Astrocyte (in vitro differentiated cells and primary cell): ENCODE data around the gene SIVA1. TPM values are rescaled to one million over a fixed set of nuclear protein-coding genes. Genes with fewer than 3 reads are reported as not detected.

Source experiments
- DNase-seq: peaks from one replicate; pipeline ENCODE4 v3.0.0-alpha.2; 2010; ENCODE audit warnings: low read depth
- FAIRE-seq: peaks from 2 replicates; lab custom pipeline; 2011; peaks lifted over from hg19 to GRCh38; lab: Jason Lieb, UNC
- H2AFZ ChIP-seq: 2 replicates; pipeline ENCODE4 v1.6.0; 2012; ENCODE audit warnings: low read depth, low read length, inconsistent platforms
- H3K27ac ChIP-seq: 2 replicates; pipeline ENCODE4 v1.5.1; 2011; ENCODE audit warnings: low read depth, low read length, inconsistent platforms
- H3K27me3 ChIP-seq: 2 replicates; pipeline ENCODE4 v1.6.0; 2011; ENCODE audit warnings: low read length, inconsistent platforms; ENCODE audit not compliant: insufficient read depth
- H3K36me3 ChIP-seq: 2 replicates; pipeline ENCODE4 v1.5.1; 2011; ENCODE audit warnings: low read length, inconsistent platforms; ENCODE audit not compliant: insufficient read depth
- H3K4me1 ChIP-seq: 2 replicates; pipeline ENCODE4 v1.5.1; 2011; ENCODE audit warnings: low read length, inconsistent platforms; ENCODE audit not compliant: insufficient read depth
- H3K4me2 ChIP-seq: 2 replicates; pipeline ENCODE4 v1.6.0; 2012; ENCODE audit warnings: low read length, inconsistent platforms
- H3K4me3 ChIP-seq: 2 replicates; pipeline ENCODE4 v1.5.1; 2011; ENCODE audit warnings: low read depth, mild to moderate bottlenecking, low read length, inconsistent platforms; ENCODE audit not compliant: insufficient read depth
- H3K79me2 ChIP-seq: 2 replicates; pipeline ENCODE4 v1.6.0; 2012; ENCODE audit warnings: mild to moderate bottlenecking, low read length, inconsistent platforms; ENCODE audit not compliant: insufficient read depth
- H3K9ac ChIP-seq: 2 replicates; pipeline ENCODE4 v1.6.0; 2012; ENCODE audit warnings: mild to moderate bottlenecking, low read length, inconsistent platforms
- H3K9me3 ChIP-seq: 2 replicates; pipeline ENCODE4 v1.5.1; 2012; ENCODE audit warnings: low read depth, mild to moderate bottlenecking, low read length, inconsistent platforms; ENCODE audit not compliant: insufficient read depth
- H4K20me1 ChIP-seq: 2 replicates; pipeline ENCODE4 v1.6.0; 2012; ENCODE audit warnings: low read length, inconsistent platforms; ENCODE audit not compliant: insufficient read depth
- H3K27ac Mint-ChIP-seq: one replicate; pipeline ENCODE4 v1.8.0; 2021; ENCODE audit warnings: mild to moderate bottlenecking, mixed read lengths; ENCODE audit not compliant: unreplicated experiment
- H3K27me3 Mint-ChIP-seq: one replicate; pipeline ENCODE4 v1.8.0; 2021; ENCODE audit warnings: low read depth, mixed read lengths; ENCODE audit not compliant: unreplicated experiment
- H3K36me3 Mint-ChIP-seq: one replicate; pipeline ENCODE4 v1.8.0; 2021; ENCODE audit warnings: low read depth, mixed read lengths; ENCODE audit not compliant: unreplicated experiment
- H3K4me1 Mint-ChIP-seq: one replicate; pipeline ENCODE4 v1.8.0; 2021; ENCODE audit warnings: low read depth, mixed read lengths; ENCODE audit not compliant: unreplicated experiment
- H3K4me3 Mint-ChIP-seq: one replicate; pipeline ENCODE4 v1.8.0; 2021; ENCODE audit warnings: mild to moderate bottlenecking, moderate library complexity, mixed read lengths; ENCODE audit not compliant: unreplicated experiment
- H3K9me3 Mint-ChIP-seq: one replicate; pipeline ENCODE4 v1.8.0; 2021; ENCODE audit warnings: mild to moderate bottlenecking, mixed read lengths; ENCODE audit not compliant: unreplicated experiment
- CTCF ChIP-seq: IDR thresholded peaks from 2 replicates; pipeline ENCODE4 v1.5.1; 2011; ENCODE audit warnings: low read depth, mild to moderate bottlenecking, inconsistent platforms, low read length, moderate library complexity; ENCODE audit not compliant: insufficient read depth
- EZH2 ChIP-seq: IDR thresholded peaks from 2 replicates; pipeline ENCODE4 v1.6.1; 2012; ENCODE audit warnings: mild to moderate bottlenecking, low read length, inconsistent platforms; ENCODE audit not compliant: insufficient read depth
- total RNA-seq: library from RNA; stranded (reverse); gene quantifications from 2 replicates; pipeline ENCODE4 v1.2.1, GENCODE V29; 2021

Gene SIVA1
- total RNA-seq, 1 donor from 2014 or later: 51.0 TPM

- TF ChIP-seq EZH2 (no peak), CTCF (no peak)
- no peaks in the 10 kb centered on the region for H3K4me1 Mint-ChIP-seq
- no peaks in the 10 kb centered on the region for H3K36me3 Mint-ChIP-seq
- H3K27me3 Mint-ChIP-seq: peaks cover 20% of the 10 kb centered on the region
- H3K9ac ChIP-seq: no peak overlapping the region
- no peaks in the 10 kb centered on the region for H3K9me3 ChIP-seq
- no peaks in the 10 kb centered on the region for H3K79me2 ChIP-seq
- H3K27ac Mint-ChIP-seq: no peak overlapping the region
- H4K20me1 ChIP-seq: no peaks in the 10 kb centered on the region
- H3K4me3 Mint-ChIP-seq: no peak overlapping the region
- no peaks in the 10 kb centered on the region for H3K9me3 Mint-ChIP-seq
- no peak overlapping the region for H3K4me3 ChIP-seq
- H3K36me3 ChIP-seq: no peaks in the 10 kb centered on the region
- no peak overlapping the region for H3K27ac ChIP-seq
- no peak for DNase-seq
- H3K4me2 ChIP-seq: no peak overlapping the region
- FAIRE-seq: no peak
- H2AFZ ChIP-seq: no peak overlapping the region
- no peaks in the 10 kb centered on the region for H3K4me1 ChIP-seq
- no peaks in the 10 kb centered on the region for H3K27me3 ChIP-seq
Measured at GRCh38 chr14:104730487-104730886, 22.5 kb upstream of the SIVA1 start.

GRCh38 chr14:104731320-104732294, 21.3 kb upstream of the SIVA1 start:
- Histone ChIP-seq H2AFZ (no peak overlapping the region), H3K9ac (no peak overlapping the region), H3K4me2 (no peak overlapping the region), H4K20me1 (no peaks in the 10 kb centered on the region), H3K4me1 (peaks cover 8% of the 10 kb centered on the region), H3K27ac (no peak overlapping the region), H3K27me3 (no peaks in the 10 kb centered on the region), H3K9me3 (no peaks in the 10 kb centered on the region), H3K4me3 (no peak overlapping the region), H3K36me3 (no peaks in the 10 kb centered on the region), H3K79me2 (no peaks in the 10 kb centered on the region)
- peaks cover 20% of the 10 kb centered on the region for H3K27me3 Mint-ChIP-seq
- H3K4me3 Mint-ChIP-seq: no peak overlapping the region
- H3K27ac Mint-ChIP-seq: no peak overlapping the region
- DNase-seq (no peak), FAIRE-seq (no peak)
- H3K9me3 Mint-ChIP-seq: no peaks in the 10 kb centered on the region
- H3K36me3 Mint-ChIP-seq: no peaks in the 10 kb centered on the region
- H3K4me1 Mint-ChIP-seq: no peaks in the 10 kb centered on the region
- no peak for TF ChIP-seq CTCF
- TF ChIP-seq EZH2: no peak

- Histone ChIP-seq H3K4me1 (peaks cover 8% of the 10 kb centered on the region), H2AFZ (no peak overlapping the region), H3K27me3 (no peaks in the 10 kb centered on the region), H3K27ac (no peak overlapping the region), H4K20me1 (no peaks in the 10 kb centered on the region), H3K4me2 (no peak overlapping the region), H3K4me3 (no peak overlapping the region), H3K79me2 (no peaks in the 10 kb centered on the region), H3K9ac (no peak overlapping the region), H3K9me3 (no peaks in the 10 kb centered on the region), H3K36me3 (no peaks in the 10 kb centered on the region)
- TF ChIP-seq EZH2 (no peak), CTCF (no peak)
- Mint-ChIP-seq H3K36me3 (no peaks in the 10 kb centered on the region), H3K9me3 (no peaks in the 10 kb centered on the region), H3K27ac (no peak overlapping the region), H3K27me3 (peaks cover 17% of the 10 kb centered on the region), H3K4me3 (no peak overlapping the region), H3K4me1 (no peaks in the 10 kb centered on the region)
- DNase-seq: no peak
- FAIRE-seq: no peak
Measured at GRCh38 chr14:104732355-104732804, 20.6 kb upstream of the SIVA1 start.
